Lower leg skin (tissue), 4 donors: ENCODE data around the gene AANAT. TPM values are rescaled to one million over a fixed set of nuclear protein-coding genes. Genes with fewer than 3 reads are reported as not detected.

ENCODE experiments used
- DNase-seq, 2 donors: peaks; one replicate each; pipeline ENCODE4 v3.0.0-alpha.2; 2019; ENCODE audit warnings: low spot score in 2 of 2
- H3K4me3 ChIP-seq: fragments of 200-600 bp; sonication (generic); 2 replicates; pipeline ENCODE4 v1.5.1; 2017; ENCODE audit warnings: mild to moderate bottlenecking, low read depth; ENCODE audit not compliant: poor library complexity, severe bottlenecking
- CTCF ChIP-seq, 3 donors: fragments of 450-650 bp; IDR thresholded peaks; one replicate each; pipeline ENCODE4 v1.5.1; 2016; ENCODE audit warnings: antibody characterized with exemption in 3 of 3, mild to moderate bottlenecking in 3 of 3, moderate library complexity in 2 of 3
- POLR2A ChIP-seq, 2 donors: fragments of 450-650 bp; IDR thresholded peaks; one replicate each; pipeline ENCODE4 v1.6.1; 2016 to 2017; ENCODE audit warnings: antibody characterized with exemption in 2 of 2, mild to moderate bottlenecking in 1 of 2, moderate library complexity in 1 of 2
- WGBS, 2 donors: methylation state at CpG; one replicate each; pipeline ENCODE4 v1.1.5; 2018; 5-methylcytosine and 5-hydroxymethylcytosine counted together
- intact Hi-C: fragments of 100-400 bp; cut with DNase I; formaldehyde crosslinking; loops from one replicate; pipeline ENCODE4 v1.15.0; 2023; ENCODE audit warnings: low total_unique reads
- total RNA-seq, 4 donors: library from RNA; depleted of rRNA; stranded (reverse); fragments of >200 nt; gene quantifications; one replicate each; pipeline ENCODE4 v1.1.0, GENCODE V29; 2016

AANAT gene
- total RNA-seq, 4 donors from 2014 or later = not detected

- no peak overlapping the region for H3K4me3 ChIP-seq
- TF ChIP-seq POLR2A (IDR thresholded peaks at IDR 0.05) (no peak), CTCF (IDR thresholded peaks at IDR 0.05) (no peak)
- DNase-seq = no peak
- WGBS, 2 donors = 71 to 81% methylated on average over 11 of the region's 11 CpGs
- intact Hi-C loops = no loop called here
Observed at GRCh38 chr17:76484228-76484725, 16.9 kb downstream of the AANAT start.

- H3K4me3 ChIP-seq = no peak overlapping the region
- intact Hi-C loops = no loop called here
- 58 to 66% methylated on average over 11 of the region's 11 CpGs for WGBS, 2 donors
- TF ChIP-seq POLR2A (IDR thresholded peaks at IDR 0.05) = no peak
- TF ChIP-seq CTCF (IDR thresholded peaks at IDR 0.05) = no peak
- peak in 1 of 2 donors; percentile 63 for DNase-seq
Observed at GRCh38 chr17:76485569-76485968, 18.2 kb downstream of the AANAT start.

DNA sequence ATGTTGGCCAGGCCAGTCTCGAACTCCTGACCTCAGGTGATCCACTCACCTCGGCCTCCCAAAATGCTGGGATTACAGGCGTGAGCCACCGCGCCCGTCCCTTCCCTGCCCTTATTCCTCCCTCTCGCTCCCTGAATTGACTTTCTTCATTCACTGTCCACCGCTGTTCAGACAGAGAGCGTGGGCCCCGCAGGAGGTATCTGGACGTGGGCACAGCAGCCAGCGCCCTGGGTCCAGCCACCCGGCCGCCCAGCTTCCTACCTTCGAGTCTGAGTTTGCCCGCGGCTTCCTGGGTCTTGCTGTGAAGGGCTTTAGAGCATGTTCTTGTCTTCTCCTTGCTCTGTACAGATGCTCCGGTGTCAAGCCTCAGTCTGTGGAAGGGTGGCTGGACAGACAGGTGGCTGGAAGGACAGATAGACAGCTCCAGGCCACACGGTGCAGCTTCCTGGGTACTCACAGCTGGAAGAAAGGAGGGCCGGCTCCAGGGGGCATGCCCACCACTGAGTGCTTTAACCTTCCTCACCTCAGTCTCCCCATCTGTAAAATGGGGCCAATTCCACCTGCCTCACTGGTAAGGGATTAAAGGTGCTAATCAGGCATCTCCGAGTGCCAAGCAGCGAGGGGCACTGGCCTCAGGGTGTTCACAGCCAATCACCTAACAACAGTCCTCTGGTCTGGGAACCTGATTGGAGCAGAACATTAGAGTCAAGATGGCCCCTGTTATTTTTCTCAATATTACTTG, 20.2 kb downstream of the AANAT start:
- intact Hi-C loops = no loop called here

GRCh38 chr17:76490112-76490710, 22.8 kb downstream of the AANAT start:
- no peak for DNase-seq
- no peak for TF ChIP-seq CTCF (IDR thresholded peaks at IDR 0.05)
- no peak for TF ChIP-seq POLR2A (IDR thresholded peaks at IDR 0.05)
- no peak overlapping the region for H3K4me3 ChIP-seq
- intact Hi-C loops = no loop called here
- WGBS, 2 donors = 58 to 60% methylated on average over 10 of the region's 10 CpGs

More for the DNA sequence above, 20.2 kb downstream of the AANAT start:
- no peak for DNase-seq
- WGBS, 2 donors = 96 to 97% methylated on average over 22 of the region's 22 CpGs
- no peak overlapping the region for H3K4me3 ChIP-seq
- no peak for TF ChIP-seq POLR2A (IDR thresholded peaks at IDR 0.05)
- TF ChIP-seq CTCF (IDR thresholded peaks at IDR 0.05) = no peak

DNA sequence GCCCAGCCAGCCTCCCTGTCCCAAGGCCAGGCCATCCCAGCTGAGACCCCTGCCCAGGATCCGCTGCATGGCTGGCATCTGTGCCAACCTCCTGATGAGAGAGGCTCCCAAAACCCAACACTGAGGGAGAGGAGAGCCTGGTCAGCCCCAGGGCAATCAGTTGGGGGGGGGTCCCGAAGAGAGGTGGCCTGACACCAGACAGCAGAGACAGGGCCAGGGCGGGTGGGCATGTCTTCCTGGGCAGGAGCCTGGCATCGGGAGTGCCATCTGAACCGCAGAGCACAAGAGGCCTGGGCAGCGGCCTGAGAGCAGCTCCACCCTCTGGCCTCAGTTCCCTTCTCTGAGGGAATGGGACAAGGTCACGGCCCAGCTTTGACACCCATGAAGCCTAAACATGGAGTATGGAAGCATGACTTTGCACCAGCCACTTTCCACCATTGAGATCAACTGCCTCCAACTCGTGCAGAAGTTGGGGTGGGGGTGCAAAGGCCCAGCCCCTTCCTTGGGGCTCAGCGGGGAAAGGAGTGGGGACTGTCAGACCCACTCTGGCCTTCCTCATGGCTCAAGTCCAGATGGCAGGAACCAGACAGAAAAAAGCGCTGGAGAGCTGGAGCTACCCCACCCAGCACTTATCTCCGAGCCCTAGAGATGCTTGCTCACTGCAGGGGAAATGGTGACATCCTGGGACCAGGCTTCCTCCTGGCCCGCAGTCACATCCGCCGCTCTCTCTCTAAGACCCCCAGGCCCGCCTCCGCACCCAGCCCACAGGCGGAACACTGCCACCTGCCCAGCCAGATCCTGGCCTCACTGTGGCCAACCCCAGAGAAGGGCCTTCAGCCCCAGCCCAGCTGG, 24.1 kb downstream of the AANAT start:
- intact Hi-C loops = no loop called here
- DNase-seq = no peak
- H3K4me3 ChIP-seq = no peak overlapping the region
- TF ChIP-seq POLR2A (IDR thresholded peaks at IDR 0.05) (no peak), CTCF (IDR thresholded peaks at IDR 0.05) (no peak)
- WGBS, 2 donors = 79 to 89% methylated on average over 16 of the region's 17 CpGs
